HepG2 (cell line): ENCODE measurements around the gene TEX35.

Experiments used
- AGO1 ChIP-seq: fragments of 200-400 bp; formaldehyde crosslinking; IDR thresholded peaks from 2 replicates; pipeline ENCODE4 v1.6.1; 2017; ENCODE audit warnings: mild to moderate bottlenecking, low read depth, low read length, moderate library complexity; ENCODE audit not compliant: poor library complexity, severe bottlenecking
- MEF2D ChIP-seq: sonication (generic); formaldehyde crosslinking; IDR thresholded peaks from 2 replicates; pipeline ENCODE4 v1.5.1; 2020; ENCODE audit warnings: mild to moderate bottlenecking, missing genetic modification reagents
- MYC ChIP-seq: sonication (generic); formaldehyde crosslinking; IDR thresholded peaks from 2 replicates; pipeline ENCODE4 v1.9.0; 2021; ENCODE audit warnings: missing genetic modification reagents, borderline replicate concordance
- NR2C2 ChIP-seq: sonication (generic); formaldehyde crosslinking; IDR thresholded peaks from 2 replicates; pipeline ENCODE4 v1.4.0; 2020; ENCODE audit warnings: missing genetic modification reagents, mild to moderate bottlenecking, moderate library complexity, borderline replicate concordance
- TCF7 ChIP-seq: sonication (generic); IDR thresholded peaks from 2 replicates; pipeline ENCODE4 v1.6.1; 2016; ENCODE audit warnings: antibody characterized with exemption, low read depth
- ZBTB1 ChIP-seq: sonication (generic); formaldehyde crosslinking; IDR thresholded peaks from 2 replicates; pipeline ENCODE4 v1.4.0; 2020; ENCODE audit warnings: missing genetic modification reagents, borderline replicate concordance
- ZBTB8A ChIP-seq: sonication (generic); formaldehyde crosslinking; IDR thresholded peaks from 2 replicates; pipeline ENCODE4 v1.4.0; 2020; ENCODE audit warnings: mild to moderate bottlenecking, low read depth, missing genetic modification reagents, borderline replicate concordance
- ZFP36 ChIP-seq: fragments of 150-350 bp; IDR thresholded peaks from 2 replicates; pipeline ENCODE4 v1.6.1; 2018; ENCODE audit warnings: borderline replicate concordance, low read length, low read depth; ENCODE audit not compliant: partially characterized antibody
- ZNF354B ChIP-seq: sonication (generic); formaldehyde crosslinking; IDR thresholded peaks from 2 replicates; pipeline ENCODE4 v1.8.0; 2022; ENCODE audit warnings: mild to moderate bottlenecking, missing genetic modification reagents
- TF ChIP-seq, protein P1 (sequence below): sonication (generic); formaldehyde crosslinking; IDR thresholded peaks from 2 replicates; pipeline ENCODE4 v1.5.0; 2020; ENCODE audit warnings: mild to moderate bottlenecking, missing genetic modification reagents, moderate library complexity
- TF ChIP-seq, protein P2 (sequence below): sonication (generic); formaldehyde crosslinking; IDR thresholded peaks from one replicate; pipeline ENCODE4 v1.5.1; 2020; ENCODE audit warnings: mild to moderate bottlenecking, missing genetic modification reagents; ENCODE audit errors: not compliant biosample characterization

DNA sequence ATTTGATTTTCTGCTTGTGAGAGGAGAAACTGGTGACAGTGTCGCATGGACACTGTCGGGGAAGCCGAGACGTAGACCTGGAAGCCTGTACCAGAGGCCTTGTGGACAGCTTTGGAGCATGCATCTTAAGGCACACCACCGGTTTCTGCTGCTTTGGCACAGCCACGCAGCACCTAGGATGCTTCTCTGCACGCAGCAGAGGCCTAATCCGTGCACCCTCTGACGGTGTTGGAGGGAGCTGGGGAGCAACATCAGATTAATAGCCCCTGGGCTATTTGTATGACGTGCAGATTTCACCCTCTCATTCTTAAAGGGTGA, 30.3 kb downstream of the TEX35 start:
- TF ChIP-seq, protein P1, sequence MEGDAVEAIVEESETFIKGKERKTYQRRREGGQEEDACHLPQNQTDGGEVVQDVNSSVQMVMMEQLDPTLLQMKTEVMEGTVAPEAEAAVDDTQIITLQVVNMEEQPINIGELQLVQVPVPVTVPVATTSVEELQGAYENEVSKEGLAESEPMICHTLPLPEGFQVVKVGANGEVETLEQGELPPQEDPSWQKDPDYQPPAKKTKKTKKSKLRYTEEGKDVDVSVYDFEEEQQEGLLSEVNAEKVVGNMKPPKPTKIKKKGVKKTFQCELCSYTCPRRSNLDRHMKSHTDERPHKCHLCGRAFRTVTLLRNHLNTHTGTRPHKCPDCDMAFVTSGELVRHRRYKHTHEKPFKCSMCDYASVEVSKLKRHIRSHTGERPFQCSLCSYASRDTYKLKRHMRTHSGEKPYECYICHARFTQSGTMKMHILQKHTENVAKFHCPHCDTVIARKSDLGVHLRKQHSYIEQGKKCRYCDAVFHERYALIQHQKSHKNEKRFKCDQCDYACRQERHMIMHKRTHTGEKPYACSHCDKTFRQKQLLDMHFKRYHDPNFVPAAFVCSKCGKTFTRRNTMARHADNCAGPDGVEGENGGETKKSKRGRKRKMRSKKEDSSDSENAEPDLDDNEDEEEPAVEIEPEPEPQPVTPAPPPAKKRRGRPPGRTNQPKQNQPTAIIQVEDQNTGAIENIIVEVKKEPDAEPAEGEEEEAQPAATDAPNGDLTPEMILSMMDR, result no peak
- no peak for TF ChIP-seq TCF7
- no peak for TF ChIP-seq NR2C2 (CRISPR knock-in tag)
- no peak for TF ChIP-seq MEF2D
- TF ChIP-seq ZNF354B, result no peak
- TF ChIP-seq ZFP36, result no peak
- no peak for TF ChIP-seq ZBTB8A (CRISPR knock-in tag)
- no peak for TF ChIP-seq ZBTB1 (CRISPR knock-in tag)
- no peak for TF ChIP-seq AGO1
- no peak for TF ChIP-seq MYC
- TF ChIP-seq, protein P2, sequence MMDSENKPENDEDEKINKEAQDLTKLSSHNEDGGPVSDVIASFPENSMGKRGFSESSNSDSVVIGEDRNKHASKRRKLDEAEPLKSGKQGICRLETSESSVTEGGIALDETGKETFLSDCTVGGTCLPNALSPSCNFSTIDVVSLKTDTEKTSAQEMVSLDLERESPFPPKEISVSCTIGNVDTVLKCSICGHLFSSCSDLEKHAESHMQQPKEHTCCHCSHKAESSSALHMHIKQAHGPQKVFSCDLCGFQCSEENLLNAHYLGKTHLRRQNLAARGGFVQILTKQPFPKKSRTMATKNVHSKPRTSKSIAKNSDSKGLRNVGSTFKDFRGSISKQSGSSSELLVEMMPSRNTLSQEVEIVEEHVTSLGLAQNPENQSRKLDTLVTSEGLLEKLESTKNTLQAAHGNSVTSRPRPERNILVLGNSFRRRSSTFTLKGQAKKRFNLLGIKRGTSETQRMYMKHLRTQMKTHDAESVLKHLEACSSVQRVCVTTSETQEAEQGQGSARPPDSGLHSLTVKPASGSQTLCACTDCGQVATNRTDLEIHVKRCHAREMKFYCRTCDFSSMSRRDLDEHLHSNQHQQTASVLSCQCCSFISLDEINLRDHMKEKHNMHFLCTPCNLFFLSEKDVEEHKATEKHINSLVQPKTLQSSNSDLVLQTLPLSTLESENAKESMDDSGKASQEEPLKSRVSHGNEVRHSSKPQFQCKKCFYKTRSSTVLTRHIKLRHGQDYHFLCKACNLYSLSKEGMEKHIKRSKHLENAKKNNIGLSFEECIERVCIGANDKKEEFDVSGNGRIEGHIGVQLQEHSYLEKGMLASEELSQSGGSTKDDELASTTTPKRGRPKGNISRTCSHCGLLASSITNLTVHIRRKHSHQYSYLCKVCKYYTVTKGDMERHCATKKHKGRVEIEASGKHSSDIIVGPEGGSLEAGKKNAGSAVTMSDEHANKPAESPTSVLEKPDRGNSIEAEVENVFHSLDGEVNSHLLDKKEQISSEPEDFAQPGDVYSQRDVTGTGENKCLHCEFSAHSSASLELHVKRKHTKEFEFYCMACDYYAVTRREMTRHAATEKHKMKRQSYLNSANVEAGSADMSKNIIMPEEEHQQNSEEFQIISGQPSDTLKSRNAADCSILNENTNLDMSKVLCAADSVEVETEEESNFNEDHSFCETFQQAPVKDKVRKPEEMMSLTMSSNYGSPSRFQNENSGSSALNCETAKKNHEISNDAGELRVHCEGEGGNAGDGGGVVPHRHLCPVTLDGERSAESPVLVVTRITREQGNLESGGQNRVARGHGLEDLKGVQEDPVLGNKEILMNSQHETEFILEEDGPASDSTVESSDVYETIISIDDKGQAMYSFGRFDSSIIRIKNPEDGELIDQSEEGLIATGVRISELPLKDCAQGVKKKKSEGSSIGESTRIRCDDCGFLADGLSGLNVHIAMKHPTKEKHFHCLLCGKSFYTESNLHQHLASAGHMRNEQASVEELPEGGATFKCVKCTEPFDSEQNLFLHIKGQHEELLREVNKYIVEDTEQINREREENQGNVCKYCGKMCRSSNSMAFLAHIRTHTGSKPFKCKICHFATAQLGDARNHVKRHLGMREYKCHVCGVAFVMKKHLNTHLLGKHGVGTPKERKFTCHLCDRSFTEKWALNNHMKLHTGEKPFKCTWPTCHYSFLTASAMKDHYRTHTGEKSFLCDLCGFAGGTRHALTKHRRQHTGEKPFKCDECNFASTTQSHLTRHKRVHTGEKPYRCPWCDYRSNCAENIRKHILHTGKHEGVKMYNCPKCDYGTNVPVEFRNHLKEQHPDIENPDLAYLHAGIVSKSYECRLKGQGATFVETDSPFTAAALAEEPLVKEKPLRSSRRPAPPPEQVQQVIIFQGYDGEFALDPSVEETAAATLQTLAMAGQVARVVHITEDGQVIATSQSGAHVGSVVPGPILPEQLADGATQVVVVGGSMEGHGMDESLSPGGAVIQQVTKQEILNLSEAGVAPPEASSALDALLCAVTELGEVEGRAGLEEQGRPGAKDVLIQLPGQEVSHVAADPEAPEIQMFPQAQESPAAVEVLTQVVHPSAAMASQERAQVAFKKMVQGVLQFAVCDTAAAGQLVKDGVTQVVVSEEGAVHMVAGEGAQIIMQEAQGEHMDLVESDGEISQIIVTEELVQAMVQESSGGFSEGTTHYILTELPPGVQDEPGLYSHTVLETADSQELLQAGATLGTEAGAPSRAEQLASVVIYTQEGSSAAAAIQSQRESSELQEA, result no peak
